BJ (cell line): ENCODE data around the gene PDCD11. TPM values are rescaled to one million over a fixed set of nuclear protein-coding genes. Genes with fewer than 3 reads are reported as not detected.

Experiments
- CTCF ChIA-PET: fragments of 350-600 bp; formaldehyde crosslinking; extraction: SDS; loops from one replicate; lab custom pipeline; 2021; ENCODE audit warnings: antibody characterized with exemption, inconsistent platforms; lab: Yijun Ruan, JAX
- POLR2A ChIA-PET: fragments of 300-600 bp; sonication (Branson Sonifier 250); formaldehyde crosslinking; extraction: SDS; loops from one replicate; lab custom pipeline; 2021; ENCODE audit warnings: antibody characterized with exemption; lab: Charles Lee
- DNase-seq: peaks from one replicate; pipeline ENCODE4 v3.0.0-alpha.2; 2011; ENCODE audit warnings: low read depth
- H3K27me3 ChIP-seq: 2 replicates; pipeline ENCODE4 v1.6.0; 2011; ENCODE audit warnings: low read length; ENCODE audit not compliant: control insufficient read depth, insufficient read depth
- H3K36me3 ChIP-seq: 2 replicates; pipeline ENCODE4 v1.5.1; 2011; ENCODE audit warnings: low read length; ENCODE audit not compliant: control insufficient read depth, insufficient read depth
- H3K4me3 ChIP-seq: 2 replicates; pipeline ENCODE4 v1.5.1; 2011; ENCODE audit warnings: low read depth, mild to moderate bottlenecking, control low read depth, low read length
- polyA plus RNA-seq: library from polyadenylated mRNA; depleted of rRNA; stranded (reverse); fragments of >200 nt; gene quantifications from 2 replicates; pipeline ENCODE4 v1.2.3, GENCODE V29; 2011
- TF ChIP-seq, protein P1 (sequence below): IDR thresholded peaks from 2 replicates; pipeline ENCODE4 v1.5.1; 2011; ENCODE audit warnings: low read depth, mild to moderate bottlenecking, control low read depth, inconsistent platforms, low read length, moderate library complexity; ENCODE audit not compliant: insufficient read depth

The PDCD11 gene
- polyA plus RNA-seq, 1 experiment, result 17.0 TPM

DNA sequence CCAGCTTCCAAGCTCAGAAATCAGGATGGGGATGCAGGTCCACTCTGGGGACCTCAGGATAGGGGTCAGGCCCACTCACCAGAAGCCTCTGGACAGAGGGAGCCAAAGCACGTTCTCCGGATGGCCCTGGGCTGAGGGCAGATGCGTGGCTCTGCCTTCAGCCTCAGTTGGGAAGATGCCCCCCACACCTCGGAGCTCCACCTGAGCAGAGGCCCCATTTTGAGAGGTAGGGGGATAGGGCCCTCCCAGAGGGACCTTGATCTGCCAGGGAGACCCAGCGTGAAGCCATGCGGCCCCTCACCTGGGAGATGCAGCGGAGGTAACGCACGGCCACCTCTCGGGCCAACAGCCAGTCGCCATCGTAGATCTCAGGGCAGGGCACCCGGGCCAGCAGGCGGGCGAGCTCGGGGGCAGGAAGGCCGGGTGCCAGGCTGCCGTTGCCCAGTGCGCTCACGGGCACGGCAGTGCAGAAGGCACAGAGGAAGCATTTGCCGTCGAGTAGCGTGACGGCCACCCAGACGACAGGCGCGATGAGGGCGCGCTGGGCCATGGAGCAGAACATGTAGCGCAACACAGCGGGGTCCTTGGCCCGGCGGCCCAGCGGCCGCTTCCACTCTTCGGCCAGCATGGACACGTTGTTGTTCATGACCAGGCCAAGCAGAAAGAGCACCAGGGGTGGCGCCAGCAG, 61.6 kb downstream of the PDCD11 start:
- ChIA-PET POLR2A (no interaction called here), CTCF (no interaction called here)
- H3K4me3 ChIP-seq, result no peak overlapping the region
- TF ChIP-seq, protein P1, sequence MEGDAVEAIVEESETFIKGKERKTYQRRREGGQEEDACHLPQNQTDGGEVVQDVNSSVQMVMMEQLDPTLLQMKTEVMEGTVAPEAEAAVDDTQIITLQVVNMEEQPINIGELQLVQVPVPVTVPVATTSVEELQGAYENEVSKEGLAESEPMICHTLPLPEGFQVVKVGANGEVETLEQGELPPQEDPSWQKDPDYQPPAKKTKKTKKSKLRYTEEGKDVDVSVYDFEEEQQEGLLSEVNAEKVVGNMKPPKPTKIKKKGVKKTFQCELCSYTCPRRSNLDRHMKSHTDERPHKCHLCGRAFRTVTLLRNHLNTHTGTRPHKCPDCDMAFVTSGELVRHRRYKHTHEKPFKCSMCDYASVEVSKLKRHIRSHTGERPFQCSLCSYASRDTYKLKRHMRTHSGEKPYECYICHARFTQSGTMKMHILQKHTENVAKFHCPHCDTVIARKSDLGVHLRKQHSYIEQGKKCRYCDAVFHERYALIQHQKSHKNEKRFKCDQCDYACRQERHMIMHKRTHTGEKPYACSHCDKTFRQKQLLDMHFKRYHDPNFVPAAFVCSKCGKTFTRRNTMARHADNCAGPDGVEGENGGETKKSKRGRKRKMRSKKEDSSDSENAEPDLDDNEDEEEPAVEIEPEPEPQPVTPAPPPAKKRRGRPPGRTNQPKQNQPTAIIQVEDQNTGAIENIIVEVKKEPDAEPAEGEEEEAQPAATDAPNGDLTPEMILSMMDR, result no peak
- DNase-seq, result no peak
- no peaks in the 10 kb centered on the region for H3K36me3 ChIP-seq
- no peaks in the 10 kb centered on the region for H3K27me3 ChIP-seq

- CTCF ChIA-PET, result no interaction called here
- no peak for DNase-seq
- H3K4me3 ChIP-seq, result no peak within 1 kb of the TSS
- no peaks in the 10 kb centered on the region for H3K27me3 ChIP-seq
- TF ChIP-seq, protein P1, result no peak
- POLR2A ChIA-PET, result no interaction called here
- H3K36me3 ChIP-seq, result no peaks in the 10 kb centered on the region
Observed at GRCh38 chr10:103458720-103459119, 62.3 kb downstream of the PDCD11 start, which contains the start of gene CALHM1. TSS of gene CALHM1 (minus strand) at chr10:103458900. CDS start at chr10:103458751, 149 bp downstream.

- TF ChIP-seq, protein P1, result no peak
- ChIA-PET CTCF (no interaction called here), POLR2A (no interaction called here)
- no peaks in the 10 kb centered on the region for H3K27me3 ChIP-seq
- no peaks in the 10 kb centered on the region for H3K36me3 ChIP-seq
- DNase-seq, result no peak
- no peak overlapping the region for H3K4me3 ChIP-seq
Observed at GRCh38 chr10:103459615-103460014, 63.2 kb downstream of the PDCD11 start.

GRCh38 chr10:103463499-103463898, 67.1 kb downstream of the PDCD11 start:
- TF ChIP-seq, protein P1, result no peak
- ChIA-PET CTCF (no interaction called here), POLR2A (no interaction called here)
- Histone ChIP-seq H3K27me3 (0 out of 2 replicates have a peak, but pooled peaks cover 1% of the 10 kb centered on the region), H3K36me3 (no peaks in the 10 kb centered on the region), H3K4me3 (no peak overlapping the region)
- DNase-seq, result no peak

GRCh38 chr10:103465411-103466179, 69.2 kb downstream of the PDCD11 start:
- DNase-seq, result no peak
- Histone ChIP-seq H3K36me3 (no peaks in the 10 kb centered on the region), H3K4me3 (no peak overlapping the region), H3K27me3 (peaks cover 1% of the 10 kb centered on the region; the same call in 1 of the 2 replicates)
- ChIA-PET POLR2A (no interaction called here), CTCF (no interaction called here)
- TF ChIP-seq, protein P1, result no peak
